Esophagus muscularis mucosa (tissue), 4 donors: ENCODE measurements around the gene IPCEF1.

Experiments used
- EP300 ChIP-seq: sonication (generic); formaldehyde crosslinking; IDR thresholded peaks from one replicate; pipeline ENCODE4 v1.6.1; 2017; ENCODE audit warnings: antibody characterized with exemption
- POLR2A ChIP-seq: fragments of 450-650 bp; IDR thresholded peaks from one replicate; pipeline ENCODE4 v1.6.1; 2017; ENCODE audit warnings: antibody characterized with exemption, moderate library complexity, mild to moderate bottlenecking, low read depth
- POLR2AphosphoS5 ChIP-seq, 2 donors: sonication (generic); formaldehyde crosslinking; IDR thresholded peaks; one replicate each; pipeline ENCODE4 v1.6.1; 2017; ENCODE audit warnings: antibody characterized with exemption in 2 of 2
- TF ChIP-seq, protein P1 (sequence below), 3 experiments: fragments of 200-600 bp in 2 of 3; fragments of 450-650 bp in 1 of 3; sonication (generic) in 2 of 3; IDR thresholded peaks; one replicate each; pipeline ENCODE4 v1.5.1; 2017 to 2019; ENCODE audit warnings: antibody characterized with exemption in 3 of 3, mild to moderate bottlenecking in 2 of 3, moderate library complexity in 1 of 3

GRCh38 chr6:154112181-154112809 lies 244.3 kb downstream of the IPCEF1 start:
- TF ChIP-seq, protein P1, sequence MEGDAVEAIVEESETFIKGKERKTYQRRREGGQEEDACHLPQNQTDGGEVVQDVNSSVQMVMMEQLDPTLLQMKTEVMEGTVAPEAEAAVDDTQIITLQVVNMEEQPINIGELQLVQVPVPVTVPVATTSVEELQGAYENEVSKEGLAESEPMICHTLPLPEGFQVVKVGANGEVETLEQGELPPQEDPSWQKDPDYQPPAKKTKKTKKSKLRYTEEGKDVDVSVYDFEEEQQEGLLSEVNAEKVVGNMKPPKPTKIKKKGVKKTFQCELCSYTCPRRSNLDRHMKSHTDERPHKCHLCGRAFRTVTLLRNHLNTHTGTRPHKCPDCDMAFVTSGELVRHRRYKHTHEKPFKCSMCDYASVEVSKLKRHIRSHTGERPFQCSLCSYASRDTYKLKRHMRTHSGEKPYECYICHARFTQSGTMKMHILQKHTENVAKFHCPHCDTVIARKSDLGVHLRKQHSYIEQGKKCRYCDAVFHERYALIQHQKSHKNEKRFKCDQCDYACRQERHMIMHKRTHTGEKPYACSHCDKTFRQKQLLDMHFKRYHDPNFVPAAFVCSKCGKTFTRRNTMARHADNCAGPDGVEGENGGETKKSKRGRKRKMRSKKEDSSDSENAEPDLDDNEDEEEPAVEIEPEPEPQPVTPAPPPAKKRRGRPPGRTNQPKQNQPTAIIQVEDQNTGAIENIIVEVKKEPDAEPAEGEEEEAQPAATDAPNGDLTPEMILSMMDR (IDR thresholded peaks at IDR 0.05) = no peak
- TF ChIP-seq POLR2A (no peak), POLR2AphosphoS5 (IDR thresholded peaks at IDR 0.05) (no peak), EP300 (no peak)
